ENCODE data around the gene VPS9D1.
"Not testable (repeated sequence)": the region's sequence is repeated elsewhere in the genome, so short reads cannot be mapped to it uniquely, and the experiment has no call there.

The VPS9D1 gene

DNA sequence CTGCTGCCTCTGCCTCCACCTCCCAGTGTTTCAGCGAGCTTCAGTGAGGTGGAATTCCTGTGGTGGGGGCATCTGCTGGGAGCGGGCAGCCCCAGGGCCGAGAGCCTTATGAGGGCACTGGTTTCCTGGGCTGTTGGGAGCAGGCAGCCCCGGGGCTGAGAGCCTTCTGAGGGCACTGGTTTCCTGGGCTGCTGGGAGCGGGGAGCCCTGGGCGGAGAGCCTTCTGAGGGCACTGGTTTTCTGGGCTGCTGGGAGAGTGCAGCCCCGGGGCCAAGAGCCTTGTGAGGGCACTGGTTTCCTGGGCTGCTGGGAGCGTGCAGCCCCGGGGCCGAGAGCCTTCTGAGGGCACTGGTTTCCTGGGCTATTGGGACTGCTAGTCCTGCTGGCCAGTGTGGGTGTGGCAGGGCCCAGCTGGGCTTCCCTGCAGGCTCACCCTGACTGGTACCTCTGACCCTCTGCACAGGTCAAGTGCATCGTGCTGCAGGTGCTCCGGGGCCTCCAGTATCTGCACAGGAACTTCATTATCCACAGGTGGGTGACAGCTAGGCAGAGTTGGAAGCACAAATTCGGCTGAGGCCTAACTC is 28.6 kb downstream of the VPS9D1 start:
- DNase-seq: no peak

DNA sequence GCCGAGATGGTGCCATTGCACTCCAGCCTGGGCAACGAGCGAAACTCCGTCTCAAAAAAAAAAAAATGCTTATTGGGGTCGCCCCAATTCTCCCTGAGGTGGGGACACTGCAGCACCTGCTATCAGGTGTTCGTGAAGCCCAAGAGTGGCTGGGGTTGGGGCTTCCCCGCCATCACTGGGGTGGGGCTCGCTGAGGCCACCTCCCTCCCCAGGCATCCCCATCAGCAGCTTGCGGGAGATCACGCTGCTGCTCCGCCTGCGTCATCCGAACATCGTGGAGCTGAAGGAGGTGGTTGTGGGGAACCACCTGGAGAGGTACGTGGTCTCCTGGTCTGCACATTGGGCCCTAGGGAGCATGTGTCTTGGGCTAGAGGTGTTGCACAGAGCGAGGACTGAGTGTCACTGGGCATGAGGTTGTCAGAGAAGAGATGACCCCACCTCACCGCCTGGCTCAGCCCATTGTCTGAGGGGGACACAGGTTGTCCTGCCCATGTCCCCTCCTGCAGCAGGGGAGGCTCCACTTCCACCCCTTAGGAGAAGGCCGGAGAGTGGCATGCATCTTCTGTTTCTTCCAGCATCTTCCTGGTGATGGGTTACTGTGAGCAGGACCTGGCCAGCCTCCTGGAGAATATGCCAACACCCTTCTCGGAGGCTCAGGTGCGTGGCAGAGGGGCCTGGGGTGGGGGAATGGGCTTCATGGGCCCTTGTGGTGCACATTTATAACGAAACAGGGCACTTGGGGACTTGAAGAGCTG is 29.3 kb downstream of the VPS9D1 start:
- no peak for DNase-seq

DNA sequence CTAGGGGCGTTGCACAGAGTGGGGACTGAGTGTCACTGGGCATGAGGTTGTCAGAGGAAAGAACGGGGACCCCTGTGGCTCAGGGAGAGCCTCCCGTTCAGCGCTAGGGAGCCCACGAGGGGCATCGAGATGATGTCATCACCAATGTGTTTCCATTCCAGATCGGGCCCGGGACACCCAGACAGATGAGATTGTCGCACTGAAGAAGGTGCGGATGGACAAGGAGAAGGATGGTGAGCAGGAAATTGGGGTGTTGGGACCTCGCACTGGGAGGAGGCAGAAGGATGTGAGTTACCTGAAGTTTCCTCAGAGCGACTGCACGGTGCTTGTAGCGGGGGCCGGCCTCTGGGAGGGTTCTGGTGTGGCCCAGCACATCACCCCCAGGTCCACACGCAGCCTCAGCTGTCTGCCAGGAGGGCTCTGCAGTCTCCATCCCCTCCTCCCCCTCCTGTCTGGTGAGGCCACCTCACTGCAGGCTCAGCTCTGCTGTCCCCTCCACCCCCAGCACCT is 30.3 kb downstream of the VPS9D1 start:
- no peak for DNase-seq

DNA sequence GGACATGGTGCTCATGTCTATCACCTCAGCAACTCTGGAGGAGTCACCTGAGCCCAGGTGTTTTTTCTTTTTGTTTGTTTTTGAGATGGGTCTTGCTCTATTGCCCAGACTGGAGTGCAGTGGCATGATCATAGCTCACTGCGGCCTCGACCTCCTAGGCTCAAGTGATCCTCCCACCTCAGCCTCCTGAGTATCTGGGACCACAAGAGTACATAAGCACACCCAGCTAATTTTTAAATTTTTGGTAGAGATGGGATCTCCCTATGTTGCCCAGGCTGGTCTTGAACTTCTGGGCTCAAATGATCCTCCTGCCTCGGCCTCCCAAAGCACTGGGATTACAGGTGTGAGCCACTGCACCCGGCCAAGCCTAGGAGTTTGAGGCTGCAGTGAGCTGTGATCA is 31.1 kb downstream of the VPS9D1 start:
- DNase-seq: not testable (repeated sequence)

DNA sequence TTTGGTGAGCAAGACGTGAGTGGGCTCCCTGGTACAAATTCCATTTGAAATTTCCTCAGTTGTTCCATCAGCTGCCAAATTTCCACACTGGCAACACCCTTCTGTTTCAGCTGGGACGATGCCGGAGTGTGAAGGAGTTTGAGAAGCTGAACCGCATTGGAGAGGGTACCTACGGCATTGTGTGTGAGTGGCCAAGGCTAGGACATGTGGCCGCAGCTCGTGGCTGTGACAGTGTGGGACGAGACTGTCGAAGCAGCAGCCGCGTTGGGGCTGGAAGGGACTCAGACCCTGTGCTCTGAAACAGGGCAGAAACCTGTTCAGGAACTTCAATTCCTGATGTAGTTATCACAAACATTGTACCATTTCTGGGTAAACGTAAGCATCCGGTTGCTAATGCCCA is 31.6 kb downstream of the VPS9D1 start:
- DNase-seq: no peak

DNA sequence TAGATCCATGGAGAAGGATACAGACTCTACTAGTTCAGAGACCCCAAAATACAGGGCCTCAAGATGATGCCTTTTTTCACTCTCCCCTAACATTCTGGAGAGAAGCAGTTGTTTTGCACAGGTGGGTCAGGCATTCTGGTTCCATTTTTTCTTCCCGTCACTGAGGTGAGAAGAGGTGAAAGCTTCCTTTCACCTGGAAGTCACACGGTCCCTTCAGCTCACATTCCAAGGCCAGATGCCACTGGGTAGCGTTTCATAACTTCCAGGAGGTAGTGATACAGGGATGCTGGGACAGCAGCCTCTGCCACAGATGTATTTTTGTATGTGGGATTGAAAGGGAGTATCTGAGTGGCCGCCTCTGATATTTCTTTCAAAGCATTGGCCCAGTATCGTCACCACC is 32.3 kb downstream of the VPS9D1 start:
- DNase-seq: no peak

DNA sequence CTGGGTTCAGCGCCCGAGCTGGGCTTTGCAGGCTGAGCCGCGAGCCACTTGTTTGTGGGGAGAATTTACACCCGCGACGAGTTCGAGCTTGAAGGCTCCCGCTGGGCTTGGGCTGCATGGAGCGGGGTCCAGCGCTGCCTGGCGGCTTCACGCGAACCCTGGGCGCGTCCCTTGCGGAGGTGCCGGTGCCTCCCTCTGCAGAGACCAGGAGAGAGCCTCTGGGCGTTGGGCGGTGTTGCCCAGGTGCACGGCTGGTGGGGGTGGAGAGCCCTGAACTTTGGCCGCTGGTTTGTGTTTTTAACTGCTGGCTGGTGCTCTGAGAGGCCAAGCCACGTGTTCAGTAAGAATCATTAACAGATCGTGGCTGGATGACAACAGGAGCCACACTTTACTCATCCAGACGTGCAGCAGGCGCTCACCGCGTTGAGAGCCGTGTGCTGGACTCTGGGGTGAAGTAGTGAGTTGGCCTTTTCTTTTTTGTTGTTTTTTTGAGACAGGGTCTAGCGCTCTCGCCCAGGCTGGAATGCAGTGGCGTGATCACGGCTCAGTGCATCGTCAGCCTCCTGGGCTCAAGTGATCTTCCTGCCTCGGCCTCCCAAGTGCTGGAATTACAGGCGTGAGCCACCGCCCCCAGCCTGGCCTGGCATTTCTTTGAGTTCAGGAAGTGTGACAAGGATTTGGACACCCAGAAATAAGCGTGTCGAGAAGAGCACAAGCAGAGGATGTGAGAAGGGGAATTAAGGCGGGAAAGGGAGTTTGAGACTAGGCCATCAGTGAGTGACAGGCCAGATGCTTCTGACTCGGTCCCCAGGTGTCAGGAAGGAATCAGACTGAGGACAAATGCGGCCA is 33.4 kb downstream of the VPS9D1 start:
- peak; percentile 34 for DNase-seq

DNA sequence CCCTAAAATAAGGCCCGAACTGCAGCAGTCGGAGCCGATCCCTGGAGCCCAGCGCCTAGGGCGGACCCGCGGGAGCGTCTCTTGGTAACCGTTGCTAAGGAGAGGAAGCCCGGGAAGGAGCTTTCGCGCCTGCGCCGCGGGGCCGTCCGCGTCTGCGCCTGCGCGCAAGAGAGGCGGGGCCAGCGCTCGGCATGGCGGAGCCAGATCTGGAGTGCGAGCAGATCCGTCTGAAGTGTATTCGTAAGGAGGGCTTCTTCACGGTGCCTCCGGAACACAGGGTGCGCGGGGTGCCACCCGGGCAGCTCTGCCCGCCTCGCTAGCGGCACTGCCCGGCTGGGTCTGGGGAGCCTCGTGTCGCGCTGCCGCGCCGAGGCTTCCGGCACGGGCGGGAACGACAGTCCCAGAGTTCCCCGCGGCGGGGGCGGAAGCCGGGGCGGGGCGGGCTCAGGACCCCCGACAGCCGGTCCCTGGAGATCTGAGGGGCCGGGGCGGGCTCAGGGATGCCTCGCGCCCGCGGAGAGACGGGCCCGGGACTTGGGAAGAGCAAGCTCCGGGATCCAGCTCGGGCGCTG is 34.1 kb downstream of the VPS9D1 start, which contains the start of gene CDK10:
Gene CDK10, plus strand, starts transcription at position 170 of the 572 bp plus-strand sequence. Its CDS starts 22 bp downstream, at position 192.
- peak; percentile 78 for DNase-seq

DNA sequence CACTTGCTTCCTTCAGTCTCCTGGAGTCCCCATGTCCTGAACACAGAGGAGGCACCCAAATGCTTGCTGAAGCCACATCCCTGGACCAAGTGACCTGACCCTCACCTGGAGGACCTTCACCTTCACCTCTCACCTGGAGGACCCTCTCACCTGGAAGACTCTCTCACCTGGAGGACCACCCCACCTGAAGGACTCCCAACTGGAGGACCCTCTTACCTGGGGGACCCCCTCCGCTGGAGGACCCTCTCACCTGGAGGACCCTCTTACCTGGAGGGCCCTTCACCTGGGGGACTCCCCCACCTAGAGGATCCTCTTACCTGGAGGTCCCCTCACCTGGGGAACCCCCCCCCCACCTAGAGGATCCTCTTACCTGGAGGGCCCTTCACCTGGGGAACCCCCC is 34.8 kb downstream of the VPS9D1 start:
- DNase-seq: no peak

DNA sequence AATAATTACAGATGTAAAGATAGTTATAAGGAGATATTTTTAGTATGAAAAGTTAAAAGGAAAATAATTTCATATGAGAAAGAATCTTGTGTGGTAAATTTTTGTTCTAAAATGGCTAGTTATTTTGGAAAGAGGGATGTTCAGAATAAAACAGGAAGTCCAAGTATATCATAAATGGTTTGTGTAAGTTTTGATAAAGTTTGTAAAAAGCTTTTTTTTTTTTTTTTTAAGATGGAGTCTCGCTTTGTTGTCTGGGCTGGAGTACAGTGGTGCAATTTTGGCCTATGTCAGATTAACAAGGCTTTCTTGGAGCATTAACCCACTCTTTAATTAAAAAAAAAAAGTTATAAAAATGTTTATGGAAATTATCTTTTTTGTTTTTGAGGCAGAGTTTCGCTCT is 42.4 kb downstream of the VPS9D1 start:
- DNase-seq: no peak

DNA sequence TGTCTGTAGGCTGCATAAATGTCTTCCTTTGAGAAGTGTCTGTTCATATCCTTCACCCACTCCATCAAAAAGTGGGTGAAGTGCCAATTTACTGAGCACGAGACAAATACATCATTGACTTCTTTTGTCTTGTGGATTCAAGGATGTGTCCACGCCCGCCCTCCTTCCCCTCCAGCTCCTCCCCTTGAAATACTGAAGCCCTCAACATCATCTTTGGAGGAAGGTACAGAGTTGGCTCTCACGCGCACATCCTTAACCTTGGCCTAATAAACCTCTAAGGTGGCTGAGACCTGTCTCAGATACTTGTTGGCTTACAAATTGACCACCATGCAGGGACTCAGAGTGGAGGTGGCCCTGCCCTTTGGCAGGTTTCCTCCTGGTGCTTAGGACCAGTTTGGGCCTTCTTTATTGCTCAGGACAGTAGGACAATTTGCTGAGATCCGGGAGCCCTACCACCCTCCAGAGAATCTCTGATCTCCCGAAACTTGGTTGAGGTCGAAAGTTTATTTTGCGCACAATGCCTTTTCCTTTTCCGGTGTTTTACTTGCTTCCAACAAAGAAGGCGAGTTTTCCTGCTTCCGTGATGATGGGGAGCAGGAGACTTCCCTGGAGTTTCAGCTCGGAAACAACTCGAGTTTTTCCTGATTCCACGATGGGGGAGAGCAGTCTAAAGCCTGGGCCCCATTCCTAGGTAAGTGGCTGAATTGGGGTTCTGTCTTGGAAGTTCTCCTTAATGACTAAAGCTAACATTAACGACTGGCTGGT is 48.3 kb downstream of the VPS9D1 start:
- no peak for DNase-seq

DNA sequence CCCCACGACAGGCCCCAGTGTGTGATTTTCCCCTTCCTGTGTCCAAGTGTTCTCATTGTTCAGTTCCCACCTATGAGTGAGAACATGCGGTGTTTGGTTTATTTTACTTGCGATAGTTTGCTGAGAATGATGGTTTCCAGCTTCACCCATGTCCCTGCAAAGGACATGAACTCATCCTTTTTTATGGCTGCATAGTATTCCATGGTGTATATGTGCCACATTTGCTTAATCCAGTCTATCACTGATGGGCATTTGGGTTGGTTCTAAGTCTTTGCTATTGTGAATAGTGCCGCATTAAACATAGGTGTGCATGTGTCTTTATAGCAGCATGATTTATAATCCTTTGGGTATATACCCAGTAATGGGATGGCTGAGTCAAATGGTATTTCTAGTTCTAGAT is 49.1 kb downstream of the VPS9D1 start:
- DNase-seq: not testable (repeated sequence)

DNA sequence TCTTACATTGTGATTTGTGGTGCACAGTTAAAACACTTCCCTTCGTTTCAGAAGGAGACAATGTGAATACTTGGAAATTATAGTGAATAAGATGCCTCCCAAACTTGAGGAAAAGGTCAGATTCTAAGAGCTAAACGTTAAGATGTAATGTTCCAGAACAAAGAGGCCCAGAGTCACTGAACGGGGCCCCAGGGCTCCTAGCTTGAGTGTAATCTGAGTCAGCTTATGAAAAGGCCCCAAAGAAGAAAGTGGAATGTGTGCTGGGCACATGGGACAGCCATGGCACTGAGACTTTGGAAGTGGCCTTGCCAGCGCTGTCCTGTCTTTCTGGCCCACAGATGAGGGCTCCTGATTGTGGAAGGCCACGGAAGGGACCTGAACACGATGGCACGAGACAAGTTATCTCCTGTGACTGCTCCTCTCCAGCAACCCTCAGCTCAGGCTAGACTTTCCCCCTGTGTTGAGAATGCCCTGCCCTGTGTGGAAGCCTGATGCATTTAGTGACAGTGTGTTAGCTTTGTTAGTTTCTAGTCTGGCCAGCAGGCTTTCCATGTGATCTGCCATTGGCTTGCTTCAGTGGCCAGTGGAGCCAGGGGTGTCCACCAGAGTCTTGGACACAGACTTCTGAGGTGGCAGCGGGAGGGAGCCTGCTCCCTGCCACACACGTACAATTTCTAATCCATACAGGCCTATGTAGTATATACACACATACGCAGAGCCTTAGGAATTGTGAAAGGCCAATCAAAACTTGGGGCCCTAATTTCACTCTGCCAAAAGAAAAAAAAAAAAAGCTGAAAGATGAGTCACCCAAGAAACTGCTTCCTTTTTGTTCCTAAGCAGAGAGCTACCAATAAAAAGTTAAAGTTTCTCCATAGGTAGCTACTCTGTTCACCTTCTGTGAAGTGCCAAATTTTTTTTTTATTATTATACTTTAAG is 49.9 kb downstream of the VPS9D1 start:
- peak; percentile 57 for DNase-seq

DNA sequence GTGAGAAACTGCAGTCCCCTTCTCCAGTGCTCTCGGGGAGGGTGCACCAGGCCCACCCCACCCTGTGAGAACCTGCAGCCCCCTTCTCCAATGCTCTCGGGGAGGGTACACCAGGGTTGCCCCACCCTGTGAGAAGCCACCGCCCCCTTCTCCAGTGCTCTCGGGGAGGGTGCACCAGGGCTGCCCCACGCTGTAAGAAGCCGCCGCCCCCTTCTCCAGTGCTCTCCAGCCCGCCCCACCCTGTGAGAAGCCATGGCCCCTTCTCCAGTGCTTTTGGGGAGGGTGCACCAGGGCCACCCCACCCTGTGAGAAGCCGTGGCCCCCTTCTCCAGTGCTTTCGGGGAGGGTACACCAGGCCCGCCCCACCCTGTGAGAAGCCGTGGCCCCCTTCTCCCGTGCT is 50.9 kb downstream of the VPS9D1 start:
- DNase-seq: no peak

DNA sequence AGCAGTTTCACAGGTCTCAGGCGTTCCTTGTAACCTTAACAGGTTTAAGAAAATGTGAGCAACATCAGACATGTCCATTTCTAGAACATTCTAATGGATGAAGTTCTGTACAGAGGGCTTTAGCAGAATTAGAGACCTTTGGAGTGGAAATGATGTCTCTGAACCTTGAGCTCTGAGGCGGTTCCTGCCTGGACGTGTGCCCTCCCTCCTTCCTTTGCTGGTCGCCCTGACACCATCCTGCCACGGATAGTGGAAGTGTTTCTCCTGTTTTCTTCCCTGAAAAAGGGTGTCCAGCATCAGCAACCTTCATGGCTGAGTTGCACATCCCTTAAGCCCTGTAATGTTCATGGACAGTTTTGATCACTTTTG is 51.9 kb downstream of the VPS9D1 start:
- no peak for DNase-seq

DNA sequence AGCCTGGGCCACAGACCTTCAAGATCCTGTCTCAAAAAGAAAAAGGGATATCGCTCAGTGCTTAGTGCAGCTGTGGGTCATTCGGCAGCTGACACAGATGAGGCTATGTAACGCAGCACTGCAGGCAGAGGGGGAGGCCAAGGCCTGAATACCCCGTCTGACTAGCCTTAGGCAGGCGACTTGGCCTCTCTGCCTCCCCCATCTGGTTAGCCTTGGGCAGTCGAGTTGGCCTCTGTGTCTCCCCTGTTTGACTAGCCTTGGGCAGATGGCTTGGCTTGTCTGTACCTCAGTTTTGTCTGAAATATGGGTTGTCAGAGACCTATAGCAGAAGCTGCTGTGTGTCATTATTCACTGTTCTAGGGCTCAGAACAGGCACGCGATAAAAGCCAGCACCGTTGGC is 53.1 kb downstream of the VPS9D1 start:
- DNase-seq: no peak

DNA sequence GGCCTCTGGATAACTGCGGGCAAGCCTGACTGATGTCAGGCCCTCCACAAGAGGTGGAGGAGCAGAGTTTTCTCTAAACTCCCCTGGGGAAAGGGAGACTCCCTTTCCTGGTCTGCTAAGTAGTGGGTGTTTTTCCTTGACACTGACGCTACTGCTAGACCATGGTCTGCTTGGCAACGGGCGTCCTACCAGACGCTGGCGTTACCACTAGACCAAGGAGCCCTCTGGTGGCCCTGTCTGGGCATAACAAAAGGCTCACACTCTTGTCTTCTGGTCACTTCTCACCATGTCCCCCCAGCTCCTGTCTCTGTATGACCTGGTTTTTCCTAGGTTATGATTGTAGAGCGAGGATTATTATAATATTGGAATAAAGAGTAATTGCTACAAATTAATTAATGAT is 53.7 kb downstream of the VPS9D1 start:
- not testable (repeated sequence) for DNase-seq

DNA sequence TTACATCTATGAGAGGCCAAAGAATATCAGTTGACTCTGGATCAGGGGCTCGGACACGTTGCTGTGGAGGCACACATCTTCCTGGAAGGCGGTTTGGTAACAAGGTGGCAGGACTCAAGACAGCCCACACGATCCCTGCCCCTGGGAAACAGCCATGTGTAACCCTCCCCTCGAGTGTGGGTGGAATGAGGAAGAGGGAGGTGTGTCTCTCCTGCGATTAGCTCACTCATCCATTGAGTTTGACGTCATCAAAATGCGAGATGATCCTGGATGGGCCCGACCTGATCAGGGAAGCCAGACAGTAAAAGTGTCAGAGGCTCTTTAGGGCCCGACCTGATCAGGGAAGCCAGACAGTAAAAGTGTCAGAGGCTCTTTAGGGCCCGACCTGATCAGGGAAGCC is 56.5 kb downstream of the VPS9D1 start:
- DNase-seq: not testable (repeated sequence)

DNA sequence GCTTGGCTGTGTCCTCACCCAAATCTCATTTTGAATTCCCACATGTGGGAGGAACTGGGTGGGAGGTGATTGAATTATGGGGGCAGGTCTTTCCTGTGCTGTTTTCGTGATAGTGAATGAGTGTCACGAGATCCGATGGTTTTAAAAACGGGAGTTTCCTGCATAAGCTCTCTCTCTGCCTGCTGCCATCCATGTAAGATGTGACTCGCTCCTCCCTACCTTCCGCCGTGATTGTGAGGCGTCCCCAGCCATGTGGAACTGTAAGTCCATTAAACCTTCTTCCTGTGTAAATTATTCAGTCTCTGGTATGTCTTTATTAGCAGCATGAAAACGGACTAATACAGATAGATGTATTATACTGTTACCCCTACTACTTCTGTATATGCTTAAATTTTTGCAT is 59.5 kb downstream of the VPS9D1 start:
- no peak for DNase-seq

DNA sequence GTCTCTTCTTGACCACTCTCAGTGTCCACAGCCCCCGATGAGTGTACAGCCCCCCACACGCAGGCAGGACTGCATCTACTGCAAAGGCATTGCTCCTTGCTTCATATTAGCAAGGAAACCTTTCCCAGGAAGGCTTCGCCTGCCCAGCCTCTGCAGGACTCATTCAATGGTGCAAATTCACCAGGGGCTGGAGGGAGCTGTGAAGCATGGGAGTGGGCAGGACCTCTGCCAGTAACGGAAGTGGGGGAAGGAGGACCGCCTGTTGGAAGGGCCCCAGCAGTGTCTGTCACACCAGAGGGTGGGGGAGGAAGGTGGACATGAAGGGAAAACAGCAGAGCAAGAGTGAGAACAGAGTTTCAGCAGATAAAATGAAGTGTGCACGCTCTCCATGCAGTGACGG is 60.6 kb downstream of the VPS9D1 start:
- DNase-seq: no peak

DNA sequence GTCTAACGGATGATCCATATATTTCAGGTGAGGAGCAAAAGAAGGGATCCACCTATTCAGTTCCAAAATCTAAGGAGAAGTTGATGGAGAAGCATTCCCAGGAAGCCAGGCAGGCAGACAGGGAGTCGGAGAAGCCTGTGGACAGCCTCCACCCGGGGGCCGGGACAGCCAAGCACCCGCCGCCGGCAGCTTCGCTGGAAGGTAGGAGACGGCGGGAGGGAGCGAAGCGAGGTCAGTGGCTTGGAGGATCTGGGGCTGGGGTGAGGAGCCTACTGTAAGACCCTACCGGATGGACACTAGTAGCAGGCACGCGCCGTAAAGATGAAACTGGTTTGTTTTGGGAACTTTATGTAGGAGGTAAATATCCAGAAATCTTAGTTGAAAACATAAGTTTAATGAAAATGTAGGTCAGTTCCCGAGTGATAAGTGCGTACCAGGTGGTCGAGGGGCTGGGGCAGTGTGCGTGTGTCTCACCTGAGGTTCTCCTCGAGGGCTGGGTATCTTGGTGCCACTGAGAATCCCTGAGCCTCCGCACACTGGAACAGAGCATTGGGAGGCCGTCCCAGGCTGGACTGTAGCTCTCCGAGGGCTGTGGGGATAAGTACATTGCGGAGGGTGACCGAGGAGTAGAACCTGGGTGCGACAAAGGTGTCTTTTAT is 62.3 kb downstream of the VPS9D1 start:
- DNase-seq: no peak
